Neural progenitor cell (in vitro differentiated cells): ENCODE measurements around the gene LY6G6D.

Experiments used
- EZH2 ChIP-seq: fragments of 200-600 bp; sonication (generic); IDR thresholded peaks from 2 replicates; pipeline ENCODE4 v1.6.1; 2017; ENCODE audit warnings: antibody characterized with exemption, mild to moderate bottlenecking, moderate library complexity
- TF ChIP-seq, protein P1 (sequence below): fragments of 200-600 bp; sonication (generic); IDR thresholded peaks from 2 replicates; pipeline ENCODE4 v1.5.1; 2017; ENCODE audit warnings: antibody characterized with exemption, mild to moderate bottlenecking

DNA sequence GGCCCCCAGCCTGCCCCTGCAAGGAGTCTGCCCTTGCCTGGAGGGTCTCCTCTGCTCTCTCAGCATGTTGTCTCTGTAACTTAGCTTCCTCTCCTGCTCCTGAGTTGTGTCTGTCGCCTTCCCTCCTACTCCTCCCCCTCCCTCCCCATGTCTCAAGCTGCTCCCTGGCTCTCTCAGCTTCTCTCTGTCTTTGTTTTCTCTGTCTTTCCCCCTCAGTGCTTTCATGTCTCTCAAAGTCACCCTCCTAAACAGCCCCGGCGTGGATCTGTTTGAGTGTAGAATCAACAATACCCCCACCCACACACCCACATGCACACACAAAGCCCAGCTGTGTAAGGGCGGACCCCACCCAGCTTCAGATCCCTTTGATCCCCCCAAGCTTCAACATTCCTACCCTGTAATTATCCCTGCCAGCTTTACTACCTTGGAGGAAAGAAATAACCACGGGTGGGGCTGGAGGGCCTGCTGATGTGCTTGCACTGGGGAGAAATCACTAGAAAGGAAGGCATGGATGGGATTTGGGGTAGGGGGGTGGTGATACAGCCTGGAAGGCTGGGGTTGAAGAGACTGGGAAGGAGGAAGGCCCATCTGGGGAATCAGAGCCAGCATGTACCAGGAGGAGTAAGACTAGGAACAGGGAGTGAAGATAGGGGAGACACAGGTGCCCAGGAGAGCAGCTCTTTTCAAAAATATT lies 1.0 kb upstream of the LY6G6D start:
- TF ChIP-seq, protein P1, sequence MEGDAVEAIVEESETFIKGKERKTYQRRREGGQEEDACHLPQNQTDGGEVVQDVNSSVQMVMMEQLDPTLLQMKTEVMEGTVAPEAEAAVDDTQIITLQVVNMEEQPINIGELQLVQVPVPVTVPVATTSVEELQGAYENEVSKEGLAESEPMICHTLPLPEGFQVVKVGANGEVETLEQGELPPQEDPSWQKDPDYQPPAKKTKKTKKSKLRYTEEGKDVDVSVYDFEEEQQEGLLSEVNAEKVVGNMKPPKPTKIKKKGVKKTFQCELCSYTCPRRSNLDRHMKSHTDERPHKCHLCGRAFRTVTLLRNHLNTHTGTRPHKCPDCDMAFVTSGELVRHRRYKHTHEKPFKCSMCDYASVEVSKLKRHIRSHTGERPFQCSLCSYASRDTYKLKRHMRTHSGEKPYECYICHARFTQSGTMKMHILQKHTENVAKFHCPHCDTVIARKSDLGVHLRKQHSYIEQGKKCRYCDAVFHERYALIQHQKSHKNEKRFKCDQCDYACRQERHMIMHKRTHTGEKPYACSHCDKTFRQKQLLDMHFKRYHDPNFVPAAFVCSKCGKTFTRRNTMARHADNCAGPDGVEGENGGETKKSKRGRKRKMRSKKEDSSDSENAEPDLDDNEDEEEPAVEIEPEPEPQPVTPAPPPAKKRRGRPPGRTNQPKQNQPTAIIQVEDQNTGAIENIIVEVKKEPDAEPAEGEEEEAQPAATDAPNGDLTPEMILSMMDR = no peak
- TF ChIP-seq EZH2 = no peak
